Measurements from ENCODE around the gene PHYHIPL.

- TF ChIP-seq GATA3 (IDR thresholded peaks at IDR 0.05; ENCODE audit: low read depth, low read length): no peak
- no peak for TF ChIP-seq GATA2 (IDR thresholded peaks at IDR 0.05; ENCODE audit: low read depth, low read length)
Measured at GRCh38 chr10:59143544-59143943, 32.9 kb upstream of the PHYHIPL start.
